GM18511 (cell line): ENCODE data around the gene GRIN3A.
"Not testable (repeated sequence)": the region's sequence is repeated elsewhere in the genome, so short reads cannot be mapped to it uniquely, and the experiment has no call there.

Source experiments
- ATAC-seq: cut with Tn5 transposase; IDR thresholded peaks from one replicate; pipeline ENCODE4 v1.9.1; 2021; ENCODE audit warnings: mild to moderate bottlenecking, moderate library complexity; ENCODE audit not compliant: unreplicated experiment

GRIN3A gene

DNA sequence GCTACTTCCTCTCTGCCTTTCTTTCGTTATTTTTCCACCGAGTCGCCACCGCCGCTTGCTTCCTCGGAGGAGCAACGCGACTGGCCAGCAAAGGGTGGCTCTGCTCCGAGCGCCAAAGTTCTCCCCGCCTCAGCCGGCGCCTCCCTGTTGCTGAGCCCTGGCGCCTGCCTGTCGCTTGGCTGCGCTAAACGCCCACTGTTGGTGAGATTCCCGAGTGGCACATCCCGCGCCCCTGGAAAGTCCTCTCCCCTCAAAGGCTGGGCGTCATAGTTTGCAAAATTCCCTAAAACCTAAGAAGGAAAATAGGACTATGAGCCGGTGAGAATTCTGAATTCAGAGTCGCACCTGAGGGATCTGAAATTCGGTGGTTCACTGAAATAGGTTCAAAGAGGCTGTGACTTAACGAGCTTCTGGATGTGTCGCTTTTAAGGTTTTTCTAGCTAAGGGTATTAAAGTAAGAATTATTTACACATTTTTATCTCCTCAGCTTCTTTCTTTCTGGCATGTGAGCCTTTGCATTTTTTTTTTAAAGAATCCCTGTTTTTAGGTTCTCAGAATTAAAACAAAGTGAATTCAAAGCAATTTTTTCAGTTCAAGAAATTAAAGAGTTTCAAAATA is at the start of gene GRIN3A:
Gene GRIN3A (minus strand): TSS at position 82 of the 618 bp plus-strand sequence. CDS start 668 bp downstream, outside the sequence.
- no peak for ATAC-seq

DNA sequence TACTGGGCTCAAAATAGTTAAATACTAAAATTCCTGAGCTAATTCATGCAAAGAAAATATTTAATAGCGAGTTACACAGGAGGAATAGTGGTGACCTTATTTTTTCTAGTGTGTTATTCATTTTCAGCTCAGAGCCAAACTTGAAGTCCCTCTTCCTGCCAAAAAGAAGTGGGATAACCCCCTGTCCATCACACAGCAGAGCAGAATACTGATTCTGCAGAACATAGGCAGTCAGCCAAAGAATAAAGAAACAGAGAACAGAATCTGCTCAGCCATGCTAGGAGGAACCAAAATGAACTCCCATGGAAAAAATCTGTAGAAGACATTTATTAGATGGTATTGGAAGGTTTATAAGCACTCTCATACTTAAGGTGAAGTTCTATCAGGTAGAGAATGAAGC is 49.4 kb upstream of the GRIN3A start:
- no peak for ATAC-seq

GRCh38 chr9:101778332-101778731 is 39.9 kb upstream of the GRIN3A start:
- no peak for ATAC-seq

DNA sequence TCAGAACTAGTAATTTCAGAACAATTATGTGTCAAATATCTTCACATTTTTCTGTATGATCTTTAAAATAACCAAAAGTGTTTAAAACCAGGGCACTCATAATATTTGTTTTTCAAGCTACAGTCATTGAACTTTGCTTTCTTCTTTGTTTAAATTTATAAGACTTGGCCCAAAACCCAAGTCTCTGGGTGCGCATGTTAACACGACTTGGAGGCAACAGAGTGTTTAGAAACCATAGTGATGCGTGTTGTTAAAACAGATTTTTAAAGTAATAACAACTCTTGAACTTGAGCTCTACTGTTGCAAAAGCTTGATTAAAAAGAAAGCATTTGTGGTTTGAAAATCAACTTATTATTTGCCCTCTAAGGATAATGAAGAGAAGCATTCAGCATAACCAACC is 26.0 kb upstream of the GRIN3A start:
- ATAC-seq: no peak

- ATAC-seq: no peak
These were observed 20.0 kb upstream of the GRIN3A start for GRCh38 chr9:101758304-101758930.

- ATAC-seq: no peak
These were observed 15.3 kb upstream of the GRIN3A start for GRCh38 chr9:101753716-101754115.

GRCh38 chr9:101751895-101752294 is 13.4 kb upstream of the GRIN3A start:
- ATAC-seq: no peak

- ATAC-seq: no peak
These were observed 864 bp upstream of the GRIN3A start for GRCh38 chr9:101739311-101739710.

GRCh38 chr9:101737705-101738565 is 512 bp downstream of the GRIN3A start:
- ATAC-seq: no peak

DNA sequence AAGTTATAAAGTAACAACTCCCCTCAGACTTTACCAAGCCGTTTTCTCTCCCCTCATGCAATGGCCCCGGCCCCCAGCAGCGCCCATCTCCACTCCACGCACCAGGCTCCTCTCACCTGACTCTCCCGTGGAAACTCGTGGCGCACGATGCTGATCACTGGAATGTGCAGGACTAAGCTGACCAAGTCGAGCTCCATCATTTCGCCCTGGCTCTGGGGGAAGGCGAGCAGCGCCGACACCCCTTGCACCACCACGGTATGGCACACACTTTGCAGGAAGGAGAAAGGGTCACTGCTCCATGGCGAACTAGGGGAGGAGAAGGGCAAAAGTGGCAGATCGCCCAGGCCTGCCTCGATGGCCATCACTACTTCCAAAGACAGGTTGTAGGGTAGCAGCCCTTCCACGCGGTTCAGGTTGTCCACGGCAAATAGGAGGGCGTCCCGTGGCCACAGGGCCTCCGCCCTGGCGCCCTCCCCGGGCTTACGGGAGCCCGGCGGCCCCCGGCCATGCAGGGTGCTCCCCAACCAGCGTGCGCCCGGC is 1.2 kb downstream of the GRIN3A start:
- no peak for ATAC-seq

- ATAC-seq: no peak
These were observed 1.7 kb downstream of the GRIN3A start for GRCh38 chr9:101736717-101737116.

DNA sequence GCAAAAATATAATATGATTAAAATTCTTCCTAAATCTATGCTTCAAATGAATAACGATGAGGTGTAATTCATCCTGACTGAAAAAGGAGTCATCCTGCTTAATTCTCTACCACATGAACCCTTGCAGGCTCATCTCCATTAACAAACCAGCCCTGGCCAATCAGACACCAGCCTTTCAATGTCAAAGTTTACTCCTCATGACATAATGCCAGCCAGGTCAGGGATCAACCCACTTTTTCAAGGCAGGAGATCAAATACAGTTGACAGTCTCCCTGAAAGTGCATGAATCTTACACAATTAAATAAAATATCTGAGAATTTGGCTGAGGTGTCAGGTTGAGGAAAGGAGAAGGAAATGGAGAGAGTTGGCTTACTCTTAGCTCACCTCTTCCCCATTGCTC is 7.0 kb downstream of the GRIN3A start:
- ATAC-seq: no peak

DNA sequence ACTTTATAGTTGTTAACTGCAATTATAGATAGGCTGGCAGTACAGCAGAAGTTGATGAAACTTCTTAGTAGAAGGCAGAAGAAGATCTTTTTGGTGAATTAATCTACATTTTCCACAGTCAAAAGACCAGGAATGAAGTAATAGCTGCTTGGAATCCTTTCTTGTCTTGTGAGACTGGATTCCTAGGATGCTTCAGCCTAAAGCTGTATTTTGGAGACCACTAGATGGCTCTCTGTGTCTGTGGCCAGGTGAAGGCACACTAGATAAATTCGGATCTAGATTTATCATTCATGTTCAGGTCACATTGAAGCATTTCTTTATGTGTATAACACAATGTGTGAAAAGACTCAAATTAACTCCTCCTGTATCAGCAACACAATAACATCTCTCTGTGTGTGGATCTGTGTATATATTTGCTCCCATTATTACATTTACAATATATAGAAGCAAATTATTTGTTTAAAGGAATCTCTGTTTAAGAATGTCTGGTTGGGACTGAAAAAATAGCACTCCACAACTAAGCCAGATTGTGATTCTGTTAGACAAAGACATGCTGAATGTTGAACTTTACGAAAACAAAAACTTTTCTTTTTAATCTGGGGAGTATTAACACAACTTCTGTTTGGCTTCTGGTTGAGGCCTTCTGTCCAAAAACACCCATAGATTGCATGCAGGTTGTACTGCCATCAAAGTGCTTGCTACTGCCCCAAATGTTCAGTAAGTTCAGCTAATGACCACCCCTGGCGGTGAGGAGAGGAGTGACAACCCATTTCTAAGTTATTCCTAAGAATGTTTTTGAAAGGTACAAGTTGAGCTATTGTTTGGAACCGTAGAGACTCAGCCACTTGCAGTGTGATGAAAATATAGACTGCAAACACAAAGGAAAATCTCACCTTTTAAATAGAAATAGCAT is 10.6 kb downstream of the GRIN3A start:
- ATAC-seq: peak; percentile 95

- not testable (repeated sequence) for ATAC-seq
These were observed 14.2 kb downstream of the GRIN3A start for GRCh38 chr9:101724271-101724670.

- ATAC-seq: no peak
These were observed 20.3 kb downstream of the GRIN3A start for GRCh38 chr9:101718192-101718591.

DNA sequence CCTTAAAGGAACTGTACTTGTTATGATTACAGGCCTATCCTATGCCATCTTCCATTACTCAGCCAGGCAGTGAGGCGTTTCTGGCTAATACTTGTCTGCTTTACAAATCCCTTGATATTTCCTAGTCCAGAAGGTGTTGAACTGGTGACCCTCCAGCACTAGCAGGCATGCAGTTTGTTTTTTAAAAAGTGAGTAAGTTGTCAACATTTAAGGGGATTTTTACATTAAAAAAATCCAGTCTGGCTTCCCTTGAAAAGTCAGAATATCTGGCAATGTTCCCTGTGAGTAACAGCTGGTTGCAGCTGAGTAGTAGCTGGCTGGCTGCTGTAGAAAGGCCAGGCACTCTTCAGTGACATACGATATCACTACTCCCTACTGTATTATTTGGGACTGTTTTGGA is 21.8 kb downstream of the GRIN3A start:
- ATAC-seq: no peak

GRCh38 chr9:101711330-101711941 is 27.0 kb downstream of the GRIN3A start:
- peak; percentile 86 for ATAC-seq

DNA sequence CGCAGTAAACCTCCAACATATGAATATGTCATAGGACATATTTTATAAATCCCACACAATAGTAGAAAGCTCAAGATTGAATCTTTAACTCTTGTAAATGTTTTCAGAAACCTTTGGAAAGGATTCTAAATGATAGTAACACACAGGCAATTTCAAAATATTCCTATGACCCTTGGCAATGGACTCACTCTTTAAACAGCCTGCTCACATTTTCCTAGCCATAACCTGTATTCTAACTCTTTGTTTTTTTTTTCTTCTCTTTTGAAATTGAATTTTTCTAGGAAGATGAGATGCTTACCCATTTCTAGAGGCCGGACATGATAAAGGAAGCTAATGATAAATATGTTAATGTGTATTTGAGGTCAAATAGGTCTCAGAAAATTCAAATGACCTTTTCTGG is 29.6 kb downstream of the GRIN3A start:
- ATAC-seq: no peak

- ATAC-seq: no peak
These were observed 30.7 kb downstream of the GRIN3A start for GRCh38 chr9:101707721-101708120.

GRCh38 chr9:101706997-101707396 is 31.4 kb downstream of the GRIN3A start:
- ATAC-seq: no peak
